WERI-Rb-1 (cell line): ENCODE measurements around the gene CLEC3A.
A peak's percentile ranks its signal among the peaks of the same experiment; 100 is the strongest.
"Not testable (repeated sequence)": the region's sequence is repeated elsewhere in the genome, so short reads cannot be mapped to it uniquely, and the experiment has no call there.

Source experiments
- DNase-seq: peaks from one replicate; pipeline ENCODE4 v3.0.0-alpha.2; 2020
- H3K27ac ChIP-seq: fragments of 250-450 bp; sonication (Bioruptor Pico); 2 replicates; pipeline ENCODE4 v1.5.1; 2020; ENCODE audit warnings: mild to moderate bottlenecking, moderate library complexity
- H3K27me3 ChIP-seq: fragments of 250-450 bp; sonication (Bioruptor Pico); 2 replicates; pipeline ENCODE4 v1.5.1; 2021; ENCODE audit warnings: mild to moderate bottlenecking, low read depth, moderate library complexity; ENCODE audit not compliant: insufficient read depth, severe bottlenecking
- H3K36me3 ChIP-seq: fragments of 250-450 bp; sonication (Bioruptor Pico); 2 replicates; pipeline ENCODE4 v1.5.1; 2020; ENCODE audit warnings: mild to moderate bottlenecking, moderate library complexity
- H3K4me3 ChIP-seq: 2 replicates; pipeline ENCODE4 v1.5.1; 2011; ENCODE audit warnings: low read depth, mild to moderate bottlenecking, control low read depth, low read length
- H3K9me3 ChIP-seq: fragments of 250-450 bp; sonication (Bioruptor Pico); 2 replicates; pipeline ENCODE4 v1.5.1; 2021; ENCODE audit warnings: mild to moderate bottlenecking, moderate library complexity; ENCODE audit not compliant: severe bottlenecking
- CTCF ChIP-seq: IDR thresholded peaks from 2 replicates; pipeline ENCODE4 v1.5.1; 2011; ENCODE audit warnings: low read depth, mild to moderate bottlenecking, control low read depth, inconsistent platforms, low read length

The CLEC3A gene

DNA sequence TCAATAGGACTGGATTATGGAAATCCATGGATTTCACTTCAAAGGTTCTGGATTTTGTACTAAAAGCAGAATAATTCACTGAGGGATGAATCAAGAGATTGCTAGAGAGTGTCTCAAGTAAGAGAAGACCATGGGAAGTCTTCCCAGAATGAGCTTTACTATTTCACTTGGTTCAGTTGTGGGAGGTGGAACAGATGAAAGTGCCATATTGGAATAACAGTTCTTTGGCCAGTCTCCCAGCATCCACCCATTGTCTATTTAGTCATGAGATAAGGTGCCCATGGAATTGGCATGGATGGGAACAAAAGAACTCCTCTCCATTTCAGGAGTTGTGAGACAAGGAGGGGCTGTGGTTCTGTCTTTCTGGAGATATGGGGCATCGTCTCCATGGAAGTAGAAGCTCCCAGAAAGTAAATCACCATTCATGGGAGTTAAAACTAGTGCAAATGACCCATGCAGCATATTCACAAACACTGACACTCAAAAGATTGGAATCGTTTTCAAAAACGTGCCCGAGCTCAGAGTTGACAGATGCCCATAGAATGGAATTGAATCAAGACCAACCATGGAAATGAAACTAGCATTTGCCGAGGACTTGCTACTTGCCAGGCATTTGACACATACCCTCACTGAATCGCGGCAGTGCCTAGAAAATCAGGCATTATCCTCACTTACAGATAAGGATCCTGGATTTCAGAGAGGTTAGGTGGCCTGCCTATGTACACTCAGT is 36.2 kb upstream of the CLEC3A start:
- no peaks in the 10 kb centered on the region for H3K36me3 ChIP-seq
- H3K27me3 ChIP-seq = no peaks in the 10 kb centered on the region
- H3K9me3 ChIP-seq = peaks cover 7% of the 10 kb centered on the region
- TF ChIP-seq CTCF = no peak
- H3K4me3 ChIP-seq = no peak overlapping the region
- H3K27ac ChIP-seq = no peak overlapping the region
- DNase-seq = no peak

GRCh38 chr16:77987810-77988209 is 34.5 kb upstream of the CLEC3A start:
- H3K4me3 ChIP-seq = no peak overlapping the region
- no peak for TF ChIP-seq CTCF
- no peaks in the 10 kb centered on the region for H3K27me3 ChIP-seq
- no peak for DNase-seq
- no peak overlapping the region for H3K27ac ChIP-seq
- H3K9me3 ChIP-seq = peaks cover 7% of the 10 kb centered on the region
- H3K36me3 ChIP-seq = no peaks in the 10 kb centered on the region

DNA sequence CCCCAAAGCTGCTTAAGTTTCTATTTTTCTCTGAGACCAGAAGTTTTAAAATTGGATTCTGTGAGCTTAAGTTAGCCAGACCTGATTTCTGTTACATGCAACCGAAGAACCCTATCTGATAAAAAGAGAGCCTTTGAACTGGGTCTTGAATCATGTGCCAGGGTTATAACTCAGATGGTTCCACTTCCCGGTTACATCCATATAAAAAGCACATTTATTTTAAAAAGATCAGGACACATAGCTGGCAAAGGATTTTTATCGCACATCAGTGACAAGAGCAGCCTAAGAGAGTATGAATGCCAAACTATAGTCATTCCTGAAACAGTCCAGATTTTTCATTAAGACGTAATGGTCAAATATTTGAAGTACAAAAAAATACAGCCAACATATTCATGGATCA is 32.5 kb upstream of the CLEC3A start:
- no peak overlapping the region for H3K27ac ChIP-seq
- no peaks in the 10 kb centered on the region for H3K27me3 ChIP-seq
- no peak for DNase-seq
- H3K4me3 ChIP-seq = no peak overlapping the region
- H3K36me3 ChIP-seq = no peaks in the 10 kb centered on the region
- H3K9me3 ChIP-seq = peaks cover 7% of the 10 kb centered on the region
- TF ChIP-seq CTCF = no peak

- Histone ChIP-seq H3K27me3 (no peaks in the 10 kb centered on the region), H3K4me3 (no peak overlapping the region), H3K36me3 (no peaks in the 10 kb centered on the region), H3K9me3 (peaks cover 21% of the 10 kb centered on the region), H3K27ac (peak overlapping the region; percentile 37)
- no peak for TF ChIP-seq CTCF
- peak; percentile 20 for DNase-seq
Measured at GRCh38 chr16:77991701-77992100, 30.6 kb upstream of the CLEC3A start.

DNA sequence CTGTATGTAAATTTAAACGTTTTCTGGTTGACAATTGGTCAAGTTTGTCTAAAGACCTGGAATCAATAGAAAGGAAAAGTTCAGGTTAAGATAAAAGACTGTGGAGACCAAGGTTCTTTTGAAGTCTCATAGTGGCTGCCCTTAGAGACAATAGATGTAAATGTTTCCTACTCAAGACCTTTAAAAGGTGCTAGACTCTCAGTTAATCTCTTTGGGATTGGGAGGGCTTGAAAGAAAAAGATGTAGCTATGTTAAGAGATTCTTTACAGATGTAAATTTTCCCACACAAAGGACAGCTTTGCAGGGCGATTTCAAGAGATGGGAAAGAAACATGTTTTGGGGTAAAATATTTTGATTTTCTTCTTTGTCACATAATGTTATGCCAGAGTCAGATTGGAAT is 30.0 kb upstream of the CLEC3A start:
- H3K27ac ChIP-seq = peak overlapping the region; percentile 37
- H3K4me3 ChIP-seq, DNase-seq, H3K36me3 ChIP-seq, H3K27me3 ChIP-seq: not testable (repeated sequence)
- H3K9me3 ChIP-seq = peaks cover 21% of the 10 kb centered on the region

GRCh38 chr16:77993111-77993985 is 29.0 kb upstream of the CLEC3A start:
- DNase-seq = peak; percentile 41
- Histone ChIP-seq H3K36me3 (no peaks in the 10 kb centered on the region), H3K4me3 (no peak overlapping the region), H3K27ac (peak overlapping the region; percentile 37), H3K27me3 (no peaks in the 10 kb centered on the region), H3K9me3 (peaks cover 21% of the 10 kb centered on the region)
- TF ChIP-seq CTCF = no peak
